HL-60/S4 treated with phorbol 12-myristate 13-acetate at 8.2 ng/mL for 4 days and 3 days (cell line): ENCODE results near the gene SHLD1.

Experiments
- in situ Hi-C: fragments of 300-500 bp; cut with MboI; formaldehyde crosslinking; loops from 2 replicates; pipeline ENCODE4 v1.15.0; 2022; ENCODE audit warnings: low sequenced_read_pairs

The SHLD1 gene

GRCh38 chr20:5844063-5844681 is 94.0 kb downstream of the SHLD1 start:
- in situ Hi-C loops: no loop called here

- in situ Hi-C loops: no loop called here
These were observed 95.7 kb downstream of the SHLD1 start for GRCh38 chr20:5845681-5846615.

- in situ Hi-C loops: no loop called here
These were observed 98.7 kb downstream of the SHLD1 start for GRCh38 chr20:5848711-5849505.

GRCh38 chr20:5855939-5856338 is 105.7 kb downstream of the SHLD1 start:
- in situ Hi-C loops: no loop called here

GRCh38 chr20:5859608-5860007 is 109.4 kb downstream of the SHLD1 start:
- in situ Hi-C loops: no loop called here

GRCh38 chr20:5862703-5863039 is 112.5 kb downstream of the SHLD1 start:
- in situ Hi-C loops: no loop called here

GRCh38 chr20:5863040-5863833 is 113.0 kb downstream of the SHLD1 start:
- in situ Hi-C loops: no loop called here

GRCh38 chr20:5864428-5864827 is 114.2 kb downstream of the SHLD1 start:
- in situ Hi-C loops: no loop called here

- in situ Hi-C loops: no loop called here
These were observed 114.8 kb downstream of the SHLD1 start for GRCh38 chr20:5864873-5865587.

- in situ Hi-C loops: no loop called here
These were observed 115.4 kb downstream of the SHLD1 start for GRCh38 chr20:5865604-5866003.

GRCh38 chr20:5870568-5870981 is 120.4 kb downstream of the SHLD1 start:
- in situ Hi-C loops: no loop called here

- in situ Hi-C loops: no loop called here
These were observed 121.5 kb downstream of the SHLD1 start for GRCh38 chr20:5871459-5872410.

- in situ Hi-C loops: no loop called here
These were observed 126.9 kb downstream of the SHLD1 start for GRCh38 chr20:5877128-5877527.

GRCh38 chr20:5880326-5880725 is 130.1 kb downstream of the SHLD1 start:
- in situ Hi-C loops: no loop called here

GRCh38 chr20:5881703-5882102 is 131.5 kb downstream of the SHLD1 start:
- in situ Hi-C loops: no loop called here

GRCh38 chr20:5882166-5882565 is 132.0 kb downstream of the SHLD1 start:
- in situ Hi-C loops: no loop called here

GRCh38 chr20:5884465-5885335 is 134.5 kb downstream of the SHLD1 start:
- in situ Hi-C loops: no loop called here

- in situ Hi-C loops: no loop called here
These were observed 135.7 kb downstream of the SHLD1 start for GRCh38 chr20:5885866-5886265.
